Measurements from ENCODE around the gene SSX1. TPM values are rescaled to one million over a fixed set of nuclear protein-coding genes. Genes with fewer than 3 reads are reported as not detected.
"Not testable (repeated sequence)": the region's sequence is repeated elsewhere in the genome, so short reads cannot be mapped to it uniquely, and the experiment has no call there.

SSX1 gene
- total RNA-seq, result not detected in 2 replicates

GRCh38 chrX:48255062-48255796, at the start of gene SSX1:
Gene SSX1 (plus strand): TSS chrX:48255392. CDS start chrX:48257242, 1,850 bp downstream.
- not testable (repeated sequence) for DNase-seq (ENCODE audit: low read depth)

- not testable (repeated sequence) for DNase-seq (ENCODE audit: low read depth)
Measured at GRCh38 chrX:48214341-48214740, 40.9 kb upstream of the SSX1 start.

GRCh38 chrX:48224196-48224595, 31.0 kb upstream of the SSX1 start:
- DNase-seq (ENCODE audit: low read depth), result not testable (repeated sequence)

- peak; percentile 22 for DNase-seq (ENCODE audit: low read depth)
Measured at GRCh38 chrX:48252945-48253344, 2.2 kb upstream of the SSX1 start.

GRCh38 chrX:48274365-48274764, 19.2 kb downstream of the SSX1 start:
- DNase-seq (ENCODE audit: low read depth), result not testable (repeated sequence)

GRCh38 chrX:48278958-48279357, 23.8 kb downstream of the SSX1 start:
- DNase-seq (ENCODE audit: low read depth), result no peak

- not testable (repeated sequence) for DNase-seq (ENCODE audit: low read depth)
Measured at GRCh38 chrX:48280729-48281128, 25.5 kb downstream of the SSX1 start.

- DNase-seq (ENCODE audit: low read depth), result no peak
Measured at GRCh38 chrX:48306175-48306574, 51.0 kb downstream of the SSX1 start.

GRCh38 chrX:48313996-48314395, 58.8 kb downstream of the SSX1 start:
- not testable (repeated sequence) for DNase-seq (ENCODE audit: low read depth)

Other genes with a start within 250 kb of the SSX1 start
- not detected in 2 replicates for gene SPACA5, start 248.4 kb upstream of the SSX1 start, total RNA-seq
- gene ZNF630, start 183.8 kb upstream of the SSX1 start, total RNA-seq, result 1.7 TPM in 2 replicates
- not detected in 2 replicates for gene SPACA5B, start 124.8 kb upstream of the SSX1 start, total RNA-seq
- not detected in 2 replicates for gene SSX5, start 58.6 kb upstream of the SSX1 start, total RNA-seq
- not detected in 2 replicates for gene SSX3, start 101.3 kb downstream of the SSX1 start, total RNA-seq
- not detected in 2 replicates for gene SSX4, start 128.1 kb downstream of the SSX1 start, total RNA-seq
- not detected in 2 replicates for gene SSX4B, start 156.6 kb downstream of the SSX1 start, total RNA-seq
- gene SLC38A5, start 214.9 kb downstream of the SSX1 start, total RNA-seq, result 27.7 and 53.7 TPM in 2 replicates
- 48.1 and 92.2 TPM in 2 replicates for gene FTSJ1, start 220.8 kb downstream of the SSX1 start, total RNA-seq

Data from renal cortical epithelial cell (primary cell).